OCI-LY7 (cell line): ENCODE measurements around the gene TAS2R41. TPM values are rescaled to one million over a fixed set of nuclear protein-coding genes. Genes with fewer than 3 reads are reported as not detected.

Source experiments
- BruUV-seq: library from RNA; stranded (reverse); fragments of 400-500 nt; replicated peaks from 2 replicates; lab custom pipeline; 2021; lab: Mats Ljungman, UMichigan
- CTCF ChIA-PET: fragments of 300-600 bp; sonication (Branson Sonifier 250); formaldehyde crosslinking; loops from one replicate; lab custom pipeline; 2022; ENCODE audit warnings: antibody characterized with exemption; ENCODE audit not compliant: unreplicated experiment; lab: Charles Lee
- POLR2A ChIA-PET: fragments of 300-600 bp; sonication (Branson Sonifier 250); formaldehyde crosslinking; loops from one replicate; lab custom pipeline; 2022; ENCODE audit warnings: antibody characterized with exemption; lab: Charles Lee
- DNase-seq: peaks from one replicate; pipeline ENCODE4 v3.0.0-alpha.2; 2015; ENCODE audit warnings: low spot score
- H2AFZ ChIP-seq: fragments of 200-600 bp; sonication (generic), shearing (Covaris generic); 2 replicates; pipeline ENCODE4 v1.6.1; 2014; ENCODE audit warnings: mild to moderate bottlenecking, antibody characterized with exemption, low read length, moderate library complexity
- H3K27ac ChIP-seq: fragments of 200-600 bp; sonication (generic); 2 replicates; pipeline ENCODE4 v1.5.1; 2014; ENCODE audit warnings: mixed run types, low read depth, mild to moderate bottlenecking, moderate library complexity, low read length, inconsistent platforms; ENCODE audit not compliant: poor library complexity, severe bottlenecking
- H3K36me3 ChIP-seq: fragments of 200-600 bp; sonication (generic); 2 replicates; pipeline ENCODE4 v1.6.1; 2014; ENCODE audit warnings: mild to moderate bottlenecking, antibody characterized with exemption, low read length, moderate library complexity, mixed read lengths; ENCODE audit not compliant: insufficient read depth
- H3K4me1 ChIP-seq: fragments of 200-600 bp; sonication (generic); 2 replicates; pipeline ENCODE4 v1.5.1; 2014; ENCODE audit warnings: mild to moderate bottlenecking, low read length; ENCODE audit not compliant: insufficient read depth, poor library complexity, severe bottlenecking
- H3K4me2 ChIP-seq: fragments of 200-600 bp; sonication (generic); 2 replicates; pipeline ENCODE4 v1.6.1; 2014; ENCODE audit warnings: mild to moderate bottlenecking, low read length
- H3K4me3 ChIP-seq: fragments of 200-600 bp; sonication (generic); 2 replicates; pipeline ENCODE4 v1.5.1; 2014; ENCODE audit warnings: mild to moderate bottlenecking, low read depth, low read length; ENCODE audit not compliant: poor library complexity, severe bottlenecking
- H3K79me2 ChIP-seq: fragments of 200-600 bp; sonication (generic); 2 replicates; pipeline ENCODE4 v1.6.1; 2016; ENCODE audit warnings: low read depth, mild to moderate bottlenecking, low read length, moderate library complexity, mixed read lengths; ENCODE audit not compliant: insufficient read depth
- H3K9me2 ChIP-seq: fragments of 200-600 bp; sonication (generic); 2 replicates; pipeline ENCODE4 v1.6.1; 2016; ENCODE audit warnings: mild to moderate bottlenecking, low read length, mixed read lengths; ENCODE audit not compliant: insufficient read depth
- H3K9me3 ChIP-seq: fragments of 200-600 bp; sonication (generic); 2 replicates; pipeline ENCODE4 v1.6.1; 2014; ENCODE audit warnings: mild to moderate bottlenecking, mixed run types, low read length, mixed read lengths
- H4K20me1 ChIP-seq: fragments of 200-600 bp; sonication (generic); 2 replicates; pipeline ENCODE4 v1.6.1; 2014; ENCODE audit warnings: mild to moderate bottlenecking, antibody characterized with exemption, low read length, moderate library complexity, mixed read lengths; ENCODE audit not compliant: insufficient read depth
- CTCF ChIP-seq: fragments of 200-600 bp; sonication (generic); conservative IDR thresholded peaks from 2 replicates; pipeline ENCODE4 v1.5.1; 2014; ENCODE audit warnings: mild to moderate bottlenecking, antibody characterized with exemption, low read length, moderate library complexity, mixed read lengths
- EZH2phosphoT487 ChIP-seq: fragments of 200-600 bp; sonication (generic); IDR thresholded peaks from 2 replicates; pipeline ENCODE4 v1.6.1; 2018; ENCODE audit warnings: low read depth, borderline replicate concordance, mild to moderate bottlenecking, mixed run types, antibody characterized with exemption, low read length, moderate library complexity, mixed read lengths
- intact Hi-C: fragments of 100-400 bp; cut with micrococcal nuclease; formaldehyde crosslinking; loops from one replicate; pipeline ENCODE4 v1.10.0; 2022; ENCODE audit not compliant: unreplicated experiment
- total RNA-seq, 2 experiments: library from RNA; depleted of rRNA in 1 of 2; stranded (reverse); fragments of >200 nt in 1 of 2; shearing (Covaris generic) in 1 of 2; gene quantifications; 2 replicates each; pipeline ENCODE4 v1.2.3, GENCODE V29; 2014 to 2022

Gene TAS2R41
- total RNA-seq, 2 experiments from 2014 or later = not detected

- Histone ChIP-seq H2AFZ (no peak overlapping the region), H3K27ac (no peak overlapping the region), H3K4me3 (no peak overlapping the region), H4K20me1 (no peaks in the 10 kb centered on the region), H3K4me1 (no peaks in the 10 kb centered on the region), H3K36me3 (no peaks in the 10 kb centered on the region), H3K4me2 (no peak overlapping the region), H3K9me2 (no peaks in the 10 kb centered on the region), H3K9me3 (no peaks in the 10 kb centered on the region), H3K79me2 (no peaks in the 10 kb centered on the region)
- POLR2A ChIA-PET = no interaction called here
- DNase-seq = no peak
- CTCF ChIA-PET = no interaction called here
- no TSS peak for BruUV-seq
- TF ChIP-seq EZH2phosphoT487 = no peak
- no peak for TF ChIP-seq CTCF
- intact Hi-C loops = no loop called here
These were observed 29.4 kb downstream of the TAS2R41 start for GRCh38 chr7:143507094-143507518.

- Histone ChIP-seq H3K4me2 (no peak overlapping the region), H3K9me3 (no peaks in the 10 kb centered on the region), H3K4me3 (no peak overlapping the region), H3K27ac (no peak overlapping the region), H3K4me1 (no peaks in the 10 kb centered on the region), H2AFZ (no peak overlapping the region), H4K20me1 (no peaks in the 10 kb centered on the region), H3K79me2 (no peaks in the 10 kb centered on the region), H3K9me2 (no peaks in the 10 kb centered on the region), H3K36me3 (no peaks in the 10 kb centered on the region)
- TF ChIP-seq CTCF = no peak
- TF ChIP-seq EZH2phosphoT487 = no peak
- CTCF ChIA-PET = no interaction called here
- POLR2A ChIA-PET = no interaction called here
- BruUV-seq = no TSS peak
- intact Hi-C loops = no loop called here
- no peak for DNase-seq
These were observed 29.9 kb downstream of the TAS2R41 start for GRCh38 chr7:143507534-143508055.

GRCh38 chr7:143510854-143511592 is 33.4 kb downstream of the TAS2R41 start:
- POLR2A ChIA-PET = interaction anchor here (0.8 kb wide), 1 partner anchor 9 kb away, joined by 4 read pairs; no protein-coding TSS in a partner anchor
- no TSS peak for BruUV-seq

More at GRCh38 chr7:143510854-143511592, 33.4 kb downstream of the TAS2R41 start:
- H3K4me3 ChIP-seq = no peak overlapping the region
- H3K9me2 ChIP-seq = no peaks in the 10 kb centered on the region
- TF ChIP-seq EZH2phosphoT487 (no peak), CTCF (no peak)
- DNase-seq = no peak
- H4K20me1 ChIP-seq = no peaks in the 10 kb centered on the region
- no peak overlapping the region for H2AFZ ChIP-seq
- no peaks in the 10 kb centered on the region for H3K79me2 ChIP-seq
- intact Hi-C loops = no loop called here
- H3K27ac ChIP-seq = no peak overlapping the region
- no peak overlapping the region for H3K4me2 ChIP-seq
- no peaks in the 10 kb centered on the region for H3K36me3 ChIP-seq
- no peaks in the 10 kb centered on the region for H3K9me3 ChIP-seq
- H3K4me1 ChIP-seq = no peaks in the 10 kb centered on the region
- CTCF ChIA-PET = no interaction called here
